Stomach (tissue), 9 donors: ENCODE results near the gene TUBE1. TPM values are rescaled to one million over a fixed set of nuclear protein-coding genes. Genes with fewer than 3 reads are reported as not detected.

Experiments used
- DNase-seq, 2 donors: peaks; one replicate each; pipeline versions ENCODE4 v3.0.0 to v3.0.0-alpha.2; 2013 to 2019
- H3K27ac ChIP-seq, 5 donors: fragments of 200-600 bp in 4 of 5; sonication (generic) in 4 of 5; one replicate each; pipeline ENCODE4 v1.5.1; 2013 to 2019; ENCODE audit warnings: mild to moderate bottlenecking in 1 of 5, moderate library complexity in 1 of 5
- H3K27me3 ChIP-seq, 3 donors: fragments of 200-600 bp; sonication (generic); one replicate each; pipeline ENCODE4 v1.5.1; 2017 to 2019; ENCODE audit warnings: mixed run types in 1 of 3
- H3K36me3 ChIP-seq, 4 donors: fragments of 200-600 bp; sonication (generic); 1 replicate in 3 of 4; 2 replicates in 1 of 4; pipeline ENCODE4 v1.5.1; 2016 to 2019
- H3K4me1 ChIP-seq, 4 donors: fragments of 200-600 bp; sonication (generic); one replicate each; pipeline ENCODE4 v1.5.1; 2016 to 2019
- H3K4me3 ChIP-seq, 4 donors: fragments of 200-600 bp; sonication (generic) in 3 of 4; one replicate each; pipeline ENCODE4 v1.5.1; 2016 to 2019; ENCODE audit warnings: mild to moderate bottlenecking in 1 of 4
- H3K9me3 ChIP-seq, 4 donors: fragments of 200-600 bp; sonication (generic); one replicate each; pipeline ENCODE4 v1.5.1; 2016 to 2019
- EP300 ChIP-seq: sonication (generic); formaldehyde crosslinking; IDR thresholded peaks from one replicate; pipeline ENCODE4 v1.6.1; 2017; ENCODE audit warnings: antibody characterized with exemption
- POLR2A ChIP-seq, 4 donors: fragments of 450-650 bp; IDR thresholded peaks; one replicate each; pipeline ENCODE4 v1.6.1; 2016; ENCODE audit warnings: antibody characterized with exemption in 4 of 4, control low read depth in 2 of 4, mild to moderate bottlenecking in 1 of 4, moderate library complexity in 1 of 4
- POLR2AphosphoS5 ChIP-seq, 3 donors: sonication (generic); formaldehyde crosslinking; IDR thresholded peaks; one replicate each; pipeline ENCODE4 v1.6.1; 2016; ENCODE audit warnings: antibody characterized with exemption in 3 of 3
- WGBS, 5 donors: extraction: QIAGEN DNeasy Blood & Tissue Kit in 3 of 5; methylation state at CpG; one replicate each; pipeline versions ENCODE4 v1.1.5 to v1.1.7; 2013 to 2018; 5-methylcytosine and 5-hydroxymethylcytosine counted together
- intact Hi-C: fragments of 100-400 bp; cut with DNase I; formaldehyde crosslinking; loops from one replicate; pipeline ENCODE4 v1.15.1; 2023; ENCODE audit warnings: low total_unique reads
- polyA plus RNA-seq, 3 donors: library from polyadenylated mRNA; stranded (reverse); fragments of 200-250 nt; gene quantifications; one replicate each; pipeline ENCODE4 v1.2.3, GENCODE V29; 2013
- total RNA-seq, 5 donors: library from RNA; depleted of rRNA; stranded (reverse); fragments of >200 nt; gene quantifications; one replicate each; pipeline versions ENCODE4 v1.1.0 to v1.2.3, GENCODE V29; 2014 to 2016
- TF ChIP-seq, protein P1 (sequence below), 7 experiments: fragments of 450-650 bp in 4 of 7; fragments of 200-600 bp in 3 of 7; sonication (generic) in 3 of 7; IDR thresholded peaks; one replicate each; pipeline ENCODE4 v1.5.1; 2016 to 2019; ENCODE audit warnings: antibody characterized with exemption in 7 of 7, control low read depth in 2 of 7, mild to moderate bottlenecking in 1 of 7
- donor health status: healthy with polysubstance abuse.
- donor health status: Bipolar disorder and iron deficiency.
- donor health status: healthy.

The TUBE1 gene
- total and polyA plus RNA-seq, 8 donors = 9.3 to 104 (median 22.1) TPM

DNA sequence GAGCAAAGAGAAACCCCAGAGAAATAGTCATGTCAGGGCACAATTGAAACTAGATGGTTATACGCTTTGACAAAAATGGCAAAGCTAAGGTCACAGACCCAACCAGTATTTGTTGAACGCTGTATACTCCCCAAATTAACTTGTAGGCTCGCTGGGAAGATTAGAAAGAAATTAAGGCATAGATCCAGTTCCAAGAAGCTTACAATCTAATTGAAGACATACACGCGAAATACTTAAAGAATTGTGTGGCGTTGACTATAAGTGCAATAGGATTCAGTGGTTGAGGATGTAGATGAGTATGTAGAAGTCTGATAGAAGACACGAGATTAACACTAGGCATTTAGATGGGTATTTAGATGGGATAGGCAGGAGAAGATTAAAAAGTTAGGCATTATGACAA lies 634 bp upstream of the TUBE1 start:
- TF ChIP-seq POLR2A (IDR thresholded peaks at IDR 0.05) = no peak
- TF ChIP-seq, protein P1, sequence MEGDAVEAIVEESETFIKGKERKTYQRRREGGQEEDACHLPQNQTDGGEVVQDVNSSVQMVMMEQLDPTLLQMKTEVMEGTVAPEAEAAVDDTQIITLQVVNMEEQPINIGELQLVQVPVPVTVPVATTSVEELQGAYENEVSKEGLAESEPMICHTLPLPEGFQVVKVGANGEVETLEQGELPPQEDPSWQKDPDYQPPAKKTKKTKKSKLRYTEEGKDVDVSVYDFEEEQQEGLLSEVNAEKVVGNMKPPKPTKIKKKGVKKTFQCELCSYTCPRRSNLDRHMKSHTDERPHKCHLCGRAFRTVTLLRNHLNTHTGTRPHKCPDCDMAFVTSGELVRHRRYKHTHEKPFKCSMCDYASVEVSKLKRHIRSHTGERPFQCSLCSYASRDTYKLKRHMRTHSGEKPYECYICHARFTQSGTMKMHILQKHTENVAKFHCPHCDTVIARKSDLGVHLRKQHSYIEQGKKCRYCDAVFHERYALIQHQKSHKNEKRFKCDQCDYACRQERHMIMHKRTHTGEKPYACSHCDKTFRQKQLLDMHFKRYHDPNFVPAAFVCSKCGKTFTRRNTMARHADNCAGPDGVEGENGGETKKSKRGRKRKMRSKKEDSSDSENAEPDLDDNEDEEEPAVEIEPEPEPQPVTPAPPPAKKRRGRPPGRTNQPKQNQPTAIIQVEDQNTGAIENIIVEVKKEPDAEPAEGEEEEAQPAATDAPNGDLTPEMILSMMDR (IDR thresholded peaks at IDR 0.05) = no peak
- TF ChIP-seq EP300 = no peak
- no peak for TF ChIP-seq POLR2AphosphoS5 (IDR thresholded peaks at IDR 0.05)
- DNase-seq = no peak
- intact Hi-C loops = no loop called here
- H3K36me3 ChIP-seq = peaks cover 0 to 23% (median 17%) of the 10 kb centered on the region in 4 donors
- peak overlapping the region; percentile 76 to 91 (median 84) for H3K4me3 ChIP-seq
- H3K27ac ChIP-seq = peak overlapping the region in 4 of 5 donors; percentile 84 to 93 (median 88)
- H3K4me1 ChIP-seq = peaks cover 0 to 39% (median 19%) of the 10 kb centered on the region in 4 donors
- no peaks in the 10 kb centered on the region for H3K9me3 ChIP-seq
- H3K27me3 ChIP-seq = no peaks in the 10 kb centered on the region
- WGBS, 5 donors = 20 to 24% (median 22%) methylated on average over 7 of the region's 7 CpGs

DNA sequence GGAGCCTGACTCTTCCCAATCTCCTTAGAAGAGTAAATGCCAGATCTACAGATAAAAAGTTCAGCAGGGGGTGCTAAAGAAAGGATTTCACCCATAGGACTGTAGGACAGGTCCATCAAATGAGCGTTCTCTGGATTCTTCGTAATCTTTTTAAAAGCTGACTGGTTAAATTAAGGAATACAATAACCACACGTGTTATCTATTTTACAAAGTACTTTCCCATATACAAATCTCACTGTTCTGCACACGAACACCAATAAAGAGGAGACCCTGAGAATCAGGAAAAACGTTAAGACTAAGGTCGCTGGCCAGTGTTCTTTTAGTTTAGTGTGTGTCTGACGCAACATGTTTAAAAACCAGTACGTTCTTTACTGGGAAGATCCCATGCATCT lies 542 bp downstream of the TUBE1 start:
- intact Hi-C loops = no loop called here

DNA sequence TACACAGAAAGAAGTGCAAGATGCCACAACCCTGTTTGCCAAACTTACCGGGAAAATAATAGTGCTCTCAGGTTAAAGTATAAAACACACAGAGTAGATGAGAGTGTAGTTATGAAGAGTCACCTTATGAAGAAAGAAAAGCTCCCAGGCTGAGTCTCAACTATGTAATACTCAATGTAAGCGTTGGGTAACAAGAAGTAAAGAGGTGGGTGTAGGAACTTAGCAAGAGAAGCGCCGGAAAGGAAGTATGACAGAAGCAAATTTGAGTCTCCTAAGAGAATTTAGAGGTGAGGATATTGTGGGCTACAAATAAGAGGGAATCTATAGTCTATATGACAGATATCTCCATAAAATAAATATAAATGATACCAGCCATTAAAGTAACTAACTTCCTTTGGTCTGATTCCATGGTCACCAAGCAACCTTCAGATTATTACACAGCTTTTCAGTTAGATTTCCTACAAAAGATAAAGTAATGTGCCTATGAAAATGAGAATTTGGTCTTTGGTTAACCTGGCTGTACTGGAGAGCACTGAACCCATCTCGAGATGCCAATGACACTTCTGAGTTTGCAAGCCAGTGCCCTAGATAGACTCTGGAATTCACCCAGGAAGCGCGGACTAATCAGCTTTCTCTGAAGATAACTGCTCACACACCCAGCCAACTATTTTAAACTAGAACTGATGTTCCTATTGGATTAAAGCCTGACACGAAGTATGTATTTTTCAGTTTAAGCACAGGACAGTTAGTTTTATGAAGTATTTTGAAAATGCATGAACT lies 1.8 kb downstream of the TUBE1 start:
- intact Hi-C loops = no loop called here
- DNase-seq = no peak
- H3K27ac ChIP-seq = no peak overlapping the region
- H3K9me3 ChIP-seq = no peaks in the 10 kb centered on the region
- H3K4me1 ChIP-seq = peaks cover 0 to 34% (median 17%) of the 10 kb centered on the region in 4 donors
- H3K36me3 ChIP-seq = peaks cover 4 to 34% (median 24%) of the 10 kb centered on the region in 4 donors
- no peaks in the 10 kb centered on the region for H3K27me3 ChIP-seq
- 65 to 74% (median 65%) methylated on average over 8 of the region's 8 CpGs for WGBS, 5 donors
- no peak for TF ChIP-seq EP300
- TF ChIP-seq, protein P1 (IDR thresholded peaks at IDR 0.05) = no peak
- no peak for TF ChIP-seq POLR2AphosphoS5 (IDR thresholded peaks at IDR 0.05)
- TF ChIP-seq POLR2A (IDR thresholded peaks at IDR 0.05) = no peak
- H3K4me3 ChIP-seq = no peak overlapping the region

More for the DNA sequence above, 542 bp downstream of the TUBE1 start:
- Histone ChIP-seq H3K9me3 (no peaks in the 10 kb centered on the region), H3K36me3 (peaks cover 0 to 28% (median 17%) of the 10 kb centered on the region in 4 donors), H3K27ac (peak overlapping the region; percentile 83 to 93 (median 86)), H3K4me1 (peaks cover 0 to 37% (median 19%) of the 10 kb centered on the region in 4 donors), H3K4me3 (peak overlapping the region; percentile 76 to 91 (median 84)), H3K27me3 (no peaks in the 10 kb centered on the region)
- peak in 1 of 2 donors; percentile 58 for DNase-seq
- TF ChIP-seq, protein P1 (IDR thresholded peaks at IDR 0.05) = peak in 2 of 7 experiments; percentile 16 to 21
- TF ChIP-seq POLR2A (IDR thresholded peaks at IDR 0.05) = no peak
- 0 to 1% (median 0%) methylated on average over 8 of the region's 8 CpGs for WGBS, 5 donors

DNA sequence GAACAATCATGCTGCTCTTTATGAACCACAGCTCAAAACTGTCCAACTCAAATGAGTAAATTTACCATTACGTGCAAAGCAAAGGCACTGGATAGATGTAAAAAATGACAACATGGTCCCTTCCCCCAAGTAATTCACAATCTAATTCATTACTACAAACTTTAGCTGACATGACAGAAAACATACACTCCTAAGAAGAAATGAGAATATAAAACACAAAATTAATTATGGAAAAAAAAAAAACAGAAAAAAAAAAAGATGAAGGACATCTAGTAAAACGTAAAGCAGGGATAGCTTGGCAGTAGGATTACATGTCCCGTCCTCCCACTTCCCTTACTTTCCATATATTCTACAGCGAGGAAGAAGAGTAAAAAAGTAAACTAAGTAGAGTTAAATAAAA lies 5.7 kb downstream of the TUBE1 start:
- DNase-seq = no peak
- no peak overlapping the region for H3K4me3 ChIP-seq
- H3K27ac ChIP-seq = no peak overlapping the region
- 88 to 95% (median 93%) methylated on average over 4 of the region's 4 CpGs for WGBS, 5 donors
- H3K27me3 ChIP-seq = no peaks in the 10 kb centered on the region
- TF ChIP-seq, protein P1 (IDR thresholded peaks at IDR 0.05) = no peak
- TF ChIP-seq EP300 (no peak), POLR2AphosphoS5 (IDR thresholded peaks at IDR 0.05) (no peak), POLR2A (IDR thresholded peaks at IDR 0.05) (no peak)
- peaks cover 0 to 23% (median 11%) of the 10 kb centered on the region in 4 donors for H3K4me1 ChIP-seq
- H3K9me3 ChIP-seq = no peaks in the 10 kb centered on the region
- intact Hi-C loops = no loop called here
- H3K36me3 ChIP-seq = peaks cover 8 to 72% (median 62%) of the 10 kb centered on the region in 4 donors
